ENCODE results near the gene LRRC9.

- TF ChIP-seq, protein P1, sequence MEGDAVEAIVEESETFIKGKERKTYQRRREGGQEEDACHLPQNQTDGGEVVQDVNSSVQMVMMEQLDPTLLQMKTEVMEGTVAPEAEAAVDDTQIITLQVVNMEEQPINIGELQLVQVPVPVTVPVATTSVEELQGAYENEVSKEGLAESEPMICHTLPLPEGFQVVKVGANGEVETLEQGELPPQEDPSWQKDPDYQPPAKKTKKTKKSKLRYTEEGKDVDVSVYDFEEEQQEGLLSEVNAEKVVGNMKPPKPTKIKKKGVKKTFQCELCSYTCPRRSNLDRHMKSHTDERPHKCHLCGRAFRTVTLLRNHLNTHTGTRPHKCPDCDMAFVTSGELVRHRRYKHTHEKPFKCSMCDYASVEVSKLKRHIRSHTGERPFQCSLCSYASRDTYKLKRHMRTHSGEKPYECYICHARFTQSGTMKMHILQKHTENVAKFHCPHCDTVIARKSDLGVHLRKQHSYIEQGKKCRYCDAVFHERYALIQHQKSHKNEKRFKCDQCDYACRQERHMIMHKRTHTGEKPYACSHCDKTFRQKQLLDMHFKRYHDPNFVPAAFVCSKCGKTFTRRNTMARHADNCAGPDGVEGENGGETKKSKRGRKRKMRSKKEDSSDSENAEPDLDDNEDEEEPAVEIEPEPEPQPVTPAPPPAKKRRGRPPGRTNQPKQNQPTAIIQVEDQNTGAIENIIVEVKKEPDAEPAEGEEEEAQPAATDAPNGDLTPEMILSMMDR (IDR thresholded peaks at IDR 0.05; ENCODE audit: low read depth, low read length, poor library complexity, severe bottlenecking): no peak
- TF ChIP-seq EZH2phosphoT487 (IDR thresholded peaks at IDR 0.05; ENCODE audit: borderline replicate concordance, low read length): no peak
Measured at GRCh38 chr14:60090864-60091519, 171.0 kb downstream of the LRRC9 start.
